ENCODE measurements around the gene KRT2. TPM values are rescaled to one million over a fixed set of nuclear protein-coding genes. Genes with fewer than 3 reads are reported as not detected.
A peak's percentile ranks its signal among the peaks of the same experiment; 100 is the strongest.

The KRT2 gene
- total RNA-seq = not detected

DNA sequence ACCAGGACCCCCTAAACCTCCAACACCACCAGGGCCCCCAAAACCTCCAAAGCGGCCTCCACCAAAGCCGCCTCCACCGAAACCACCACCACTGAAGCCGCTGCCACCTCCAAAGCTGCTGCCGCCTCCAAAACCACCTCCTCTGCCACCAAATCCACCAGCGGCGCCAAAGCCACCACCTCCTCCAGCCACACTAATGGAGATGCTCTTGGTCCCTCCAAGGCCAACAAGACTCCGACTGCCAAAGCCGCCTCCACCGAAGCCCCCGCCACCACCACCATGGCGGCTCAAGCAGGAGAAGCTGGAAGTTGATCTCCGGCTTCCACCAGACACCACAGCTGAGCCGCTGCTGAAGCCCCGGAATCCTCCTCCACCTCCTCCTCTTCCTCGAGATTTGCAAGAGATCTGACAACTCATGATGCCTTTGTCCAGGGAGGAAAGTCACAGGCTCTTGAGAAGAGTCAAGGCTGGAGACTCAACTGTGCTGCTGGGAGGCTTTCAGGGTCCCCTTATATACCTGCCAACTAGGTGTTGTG, at the start of gene KRT2:
TSS of gene KRT2 (minus strand) at position 486 of the 536 bp plus-strand sequence. CDS start at position 417, 69 bp downstream.
- Mint-ChIP-seq H3K9me3 (no peaks in the 10 kb centered on the region), H3K36me3 (peaks cover 2% of the 10 kb centered on the region)

GRCh38 chr12:52701281-52701680, 49.3 kb upstream of the KRT2 start:
- Mint-ChIP-seq H3K36me3 (no peaks in the 10 kb centered on the region), H3K4me1 (no peaks in the 10 kb centered on the region), H3K27me3 (no peaks in the 10 kb centered on the region), H3K27ac (no peak overlapping the region), H3K9me3 (no peaks in the 10 kb centered on the region), H3K4me3 (no peak overlapping the region)
- DNase-seq = no peak

More for the DNA sequence above, at the start of gene KRT2:
- Mint-ChIP-seq H3K4me3 (no peak within 1 kb of the TSS), H3K4me1 (peaks cover 33% of the 10 kb centered on the region), H3K27ac (no peak within 1 kb of the TSS), H3K27me3 (no peaks in the 10 kb centered on the region)
- no peak for DNase-seq

- Mint-ChIP-seq H3K4me1 (no peaks in the 10 kb centered on the region), H3K4me3 (no peak overlapping the region), H3K27ac (no peak overlapping the region), H3K27me3 (no peaks in the 10 kb centered on the region), H3K36me3 (no peaks in the 10 kb centered on the region), H3K9me3 (no peaks in the 10 kb centered on the region)
- DNase-seq = no peak
Measured at GRCh38 chr12:52699960-52700359, 47.9 kb upstream of the KRT2 start.

GRCh38 chr12:52699373-52699772, 47.4 kb upstream of the KRT2 start:
- no peaks in the 10 kb centered on the region for H3K4me1 Mint-ChIP-seq
- H3K27ac Mint-ChIP-seq = no peak overlapping the region
- no peaks in the 10 kb centered on the region for H3K36me3 Mint-ChIP-seq
- no peaks in the 10 kb centered on the region for H3K27me3 Mint-ChIP-seq
- H3K4me3 Mint-ChIP-seq = no peak overlapping the region
- DNase-seq = no peak
- H3K9me3 Mint-ChIP-seq = no peaks in the 10 kb centered on the region

- Mint-ChIP-seq H3K27me3 (no peaks in the 10 kb centered on the region), H3K9me3 (no peaks in the 10 kb centered on the region), H3K4me1 (no peaks in the 10 kb centered on the region), H3K27ac (no peak overlapping the region), H3K36me3 (no peaks in the 10 kb centered on the region), H3K4me3 (no peak overlapping the region)
- DNase-seq = no peak
Measured at GRCh38 chr12:52698651-52699340, 46.8 kb upstream of the KRT2 start.

GRCh38 chr12:52697058-52697582, 45.1 kb upstream of the KRT2 start:
- Mint-ChIP-seq H3K27me3 (no peaks in the 10 kb centered on the region), H3K27ac (no peak overlapping the region), H3K9me3 (no peaks in the 10 kb centered on the region), H3K4me3 (no peak overlapping the region), H3K36me3 (no peaks in the 10 kb centered on the region), H3K4me1 (no peaks in the 10 kb centered on the region)
- no peak for DNase-seq

DNA sequence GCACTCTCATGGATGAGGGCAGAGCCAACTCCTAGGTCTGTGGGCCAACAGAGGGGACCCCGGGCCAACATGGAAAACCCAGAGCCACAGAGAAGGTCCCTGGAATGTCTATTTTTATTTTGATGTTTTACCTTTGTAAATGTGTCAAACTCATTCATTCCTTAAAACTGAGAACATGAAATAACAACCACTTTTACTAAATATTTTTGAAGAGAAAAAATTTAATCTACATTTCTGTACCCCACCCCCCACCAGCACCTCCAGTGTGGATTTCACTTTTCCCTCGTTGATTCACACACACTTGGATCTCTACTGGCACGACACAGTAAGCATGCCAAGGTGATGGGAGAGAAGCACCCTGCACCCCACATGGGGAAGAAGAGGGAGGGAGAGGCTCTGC, 44.6 kb upstream of the KRT2 start:
- Mint-ChIP-seq H3K27me3 (no peaks in the 10 kb centered on the region), H3K27ac (no peak overlapping the region), H3K36me3 (no peaks in the 10 kb centered on the region), H3K4me3 (no peak overlapping the region), H3K4me1 (peaks cover 2% of the 10 kb centered on the region), H3K9me3 (no peaks in the 10 kb centered on the region)
- no peak for DNase-seq

- Mint-ChIP-seq H3K9me3 (no peaks in the 10 kb centered on the region), H3K4me1 (peaks cover 11% of the 10 kb centered on the region), H3K36me3 (no peaks in the 10 kb centered on the region), H3K4me3 (no peak overlapping the region), H3K27me3 (no peaks in the 10 kb centered on the region), H3K27ac (no peak overlapping the region)
- no peak for DNase-seq
Measured at GRCh38 chr12:52695039-52695438, 43.0 kb upstream of the KRT2 start.

DNA sequence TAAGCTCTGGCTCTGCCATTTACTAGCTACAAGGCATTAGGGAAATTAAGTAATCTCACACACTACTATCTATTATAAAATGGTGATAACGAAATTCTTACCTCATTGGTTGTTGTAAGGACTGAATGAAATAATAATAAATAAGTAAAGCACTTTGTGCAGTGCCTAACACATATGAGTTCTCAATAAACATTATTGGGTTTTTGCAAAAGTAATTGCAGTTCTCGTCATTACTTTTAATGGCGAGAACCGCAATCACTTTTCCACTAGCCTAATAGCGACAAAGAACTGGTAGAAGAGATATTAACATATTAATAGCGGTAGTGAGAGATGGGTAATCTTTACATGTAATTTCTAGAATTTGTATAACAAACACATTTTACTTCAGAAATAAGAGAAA, 42.1 kb upstream of the KRT2 start:
- Mint-ChIP-seq H3K9me3 (no peaks in the 10 kb centered on the region), H3K4me1 (peaks cover 11% of the 10 kb centered on the region), H3K27ac (no peak overlapping the region), H3K4me3 (no peak overlapping the region), H3K27me3 (no peaks in the 10 kb centered on the region), H3K36me3 (no peaks in the 10 kb centered on the region)
- DNase-seq = no peak

DNA sequence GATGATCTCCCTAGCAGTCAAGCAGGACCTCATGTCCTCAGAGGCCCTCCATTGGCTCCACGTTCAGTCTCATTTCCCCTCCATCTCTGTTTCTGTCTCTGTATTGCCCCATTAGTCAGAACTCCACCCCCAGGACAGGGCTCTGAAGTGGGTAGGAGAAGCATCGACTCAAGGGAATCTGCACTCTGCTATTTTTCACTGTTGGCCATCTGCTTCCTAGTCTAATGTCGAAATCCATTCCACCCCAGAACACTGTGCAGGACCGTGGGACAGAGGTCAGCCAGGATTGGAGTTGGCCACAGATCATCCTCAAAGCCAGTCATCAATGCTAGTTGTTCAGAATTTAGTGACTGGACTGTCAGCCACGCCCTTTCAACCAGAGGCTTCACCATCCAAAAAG, 41.2 kb upstream of the KRT2 start:
- no peak for DNase-seq
- Mint-ChIP-seq H3K27ac (no peak overlapping the region), H3K36me3 (no peaks in the 10 kb centered on the region), H3K4me1 (peaks cover 11% of the 10 kb centered on the region), H3K4me3 (no peak overlapping the region), H3K9me3 (no peaks in the 10 kb centered on the region), H3K27me3 (no peaks in the 10 kb centered on the region)

- Mint-ChIP-seq H3K36me3 (no peaks in the 10 kb centered on the region), H3K27ac (no peak overlapping the region), H3K4me1 (peaks cover 11% of the 10 kb centered on the region), H3K27me3 (no peaks in the 10 kb centered on the region), H3K4me3 (no peak overlapping the region), H3K9me3 (no peaks in the 10 kb centered on the region)
- DNase-seq = no peak
Measured at GRCh38 chr12:52692254-52692653, 40.2 kb upstream of the KRT2 start.

DNA sequence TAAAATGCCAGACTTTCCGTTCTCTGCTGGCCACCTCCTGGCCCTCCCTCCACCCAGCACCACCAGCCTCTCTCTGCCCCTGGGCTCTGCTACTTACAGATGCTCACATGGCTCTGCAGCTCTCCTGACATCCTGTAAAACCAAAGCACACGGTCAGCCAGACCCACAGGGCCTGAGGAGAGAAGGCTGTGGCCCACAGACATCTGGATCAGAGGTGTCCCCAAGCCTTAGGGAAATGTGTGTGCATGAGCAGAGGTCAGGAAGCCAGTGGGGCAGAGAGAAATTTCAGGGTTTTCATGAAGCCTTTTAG, 39.8 kb upstream of the KRT2 start:
- Mint-ChIP-seq H3K27ac (no peak overlapping the region), H3K4me1 (peaks cover 11% of the 10 kb centered on the region), H3K4me3 (no peak overlapping the region), H3K9me3 (no peaks in the 10 kb centered on the region), H3K36me3 (no peaks in the 10 kb centered on the region), H3K27me3 (no peaks in the 10 kb centered on the region)
- DNase-seq = no peak

DNA sequence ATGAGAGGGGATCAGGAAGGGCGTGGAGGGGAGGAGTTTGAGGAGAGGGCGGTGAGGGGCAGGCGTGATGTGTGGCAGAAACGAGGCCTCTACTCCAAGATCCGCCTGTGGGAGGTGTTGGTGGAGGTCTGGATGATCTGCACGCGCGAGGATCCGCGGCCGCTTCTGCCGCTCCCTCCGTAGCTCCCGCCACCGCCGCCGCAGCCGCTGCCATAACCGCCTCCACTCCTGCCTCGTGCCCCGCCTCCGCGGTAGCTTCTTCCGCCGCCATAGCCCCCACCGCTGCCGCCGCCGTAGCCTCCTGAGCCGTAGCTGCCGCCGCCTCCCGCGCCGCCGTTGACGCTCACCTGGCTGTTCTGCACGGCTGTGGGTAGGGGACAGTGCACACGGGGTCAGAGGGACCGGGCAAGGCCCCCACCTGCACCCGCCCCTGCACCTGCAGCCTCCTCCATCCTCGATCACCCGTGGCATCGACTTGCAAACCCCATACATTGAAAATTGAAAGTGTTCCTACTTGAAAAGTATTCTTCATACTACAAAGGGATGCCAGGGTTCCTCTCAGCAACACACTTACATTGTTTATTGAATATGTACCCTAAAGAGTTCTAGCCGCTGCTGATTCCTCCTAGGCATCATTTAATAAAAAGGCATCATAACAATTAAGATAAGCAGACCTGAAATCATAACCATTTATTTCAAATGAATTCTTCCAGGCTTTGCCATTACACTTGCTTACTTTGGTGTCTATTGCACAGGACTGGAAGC, 39.2 kb upstream of the KRT2 start:
- Mint-ChIP-seq H3K4me3 (peak overlapping the region; percentile 71), H3K36me3 (no peaks in the 10 kb centered on the region), H3K9me3 (no peaks in the 10 kb centered on the region), H3K27me3 (no peaks in the 10 kb centered on the region), H3K4me1 (peaks cover 11% of the 10 kb centered on the region), H3K27ac (no peak overlapping the region)
- peak; percentile 57 for DNase-seq

DNA sequence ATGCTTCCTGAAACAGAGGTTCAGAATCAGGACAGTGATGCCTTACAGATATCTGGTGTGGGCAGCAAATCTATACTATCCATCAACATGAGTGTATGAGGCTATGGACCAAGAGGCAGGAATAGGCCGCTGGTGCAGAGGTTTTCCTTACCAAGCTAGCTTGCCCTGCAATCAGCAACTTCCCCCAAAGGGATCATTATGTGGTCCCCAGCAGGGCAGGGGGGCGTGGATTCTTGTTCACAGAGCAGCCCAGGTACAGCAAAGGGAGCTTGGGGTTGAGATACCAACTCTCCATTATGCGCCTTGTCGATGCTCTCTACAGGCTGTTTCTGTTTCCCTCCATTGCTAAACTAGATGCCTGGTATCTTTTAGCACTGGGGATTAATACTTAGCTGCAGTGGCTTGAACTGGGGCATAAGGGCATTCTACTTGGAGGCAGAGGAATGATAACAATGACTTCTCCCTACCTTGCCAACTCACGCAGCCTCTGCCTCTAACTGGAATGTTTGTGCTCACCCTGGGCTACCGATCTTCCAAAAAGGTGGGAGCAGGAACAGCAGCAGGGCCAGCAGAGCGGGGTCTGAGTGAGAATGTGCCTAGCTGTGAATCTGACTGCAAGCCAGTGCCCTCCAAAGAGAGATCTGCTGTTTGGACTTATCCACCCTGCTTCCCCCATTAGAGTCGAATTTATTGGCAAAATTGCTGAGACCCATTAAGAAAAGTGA, 38.5 kb upstream of the KRT2 start:
- Mint-ChIP-seq H3K9me3 (no peaks in the 10 kb centered on the region), H3K27me3 (no peaks in the 10 kb centered on the region), H3K36me3 (no peaks in the 10 kb centered on the region), H3K4me1 (peaks cover 11% of the 10 kb centered on the region), H3K4me3 (peak overlapping the region; percentile 71), H3K27ac (no peak overlapping the region)
- no peak for DNase-seq

DNA sequence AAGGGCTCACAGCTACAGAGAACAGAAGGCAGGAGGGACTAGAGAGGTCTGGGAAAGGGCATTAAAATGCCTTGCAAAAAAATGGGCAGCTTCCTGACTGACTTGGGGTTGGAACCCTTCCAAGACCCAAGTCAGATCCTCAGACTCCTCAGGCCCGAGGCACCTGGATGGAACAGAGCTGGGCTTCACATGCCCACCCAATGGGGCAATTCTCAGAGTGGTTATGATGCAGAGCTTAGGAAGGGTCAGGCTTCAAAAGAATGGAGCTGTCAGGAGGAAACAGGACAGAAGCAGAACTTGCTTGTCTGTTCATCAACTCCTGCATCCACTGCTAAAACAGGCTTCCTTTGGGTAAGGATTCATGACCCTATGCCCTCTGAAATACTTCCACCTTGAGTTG, 37.9 kb upstream of the KRT2 start:
- Mint-ChIP-seq H3K4me3 (no peak overlapping the region), H3K36me3 (no peaks in the 10 kb centered on the region), H3K27ac (no peak overlapping the region), H3K9me3 (no peaks in the 10 kb centered on the region), H3K27me3 (no peaks in the 10 kb centered on the region), H3K4me1 (peaks cover 11% of the 10 kb centered on the region)
- DNase-seq = no peak

Data from activated naive CD8-positive, alpha-beta T cell treated with anti-CD3 and anti-CD28 coated beads for 36 hours (primary cell).